GM19395 (cell line): ENCODE measurements around the gene GRAP.

Source experiments
- ATAC-seq: cut with Tn5 transposase; IDR thresholded peaks from one replicate; pipeline ENCODE4 v1.9.1; 2021; ENCODE audit warnings: mild to moderate bottlenecking, moderate library complexity; ENCODE audit not compliant: unreplicated experiment

GRAP gene

GRCh38 chr17:19019041-19019941 is 27.5 kb downstream of the GRAP start:
- no peak for ATAC-seq

GRCh38 chr17:19018600-19018950 is 28.2 kb downstream of the GRAP start:
- no peak for ATAC-seq

- no peak for ATAC-seq
Measured at GRCh38 chr17:19017804-19018599, 28.8 kb downstream of the GRAP start.

- ATAC-seq = no peak
Measured at GRCh38 chr17:19017401-19017800, 29.4 kb downstream of the GRAP start.

GRCh38 chr17:19016881-19017280 is 29.9 kb downstream of the GRAP start:
- ATAC-seq = no peak

- ATAC-seq = no peak
Measured at GRCh38 chr17:19016297-19016696, 30.5 kb downstream of the GRAP start.

GRCh38 chr17:19015428-19015827 is 31.3 kb downstream of the GRAP start:
- ATAC-seq = no peak

GRCh38 chr17:19014628-19015215 is 32.0 kb downstream of the GRAP start:
- ATAC-seq = no peak

GRCh38 chr17:19013806-19014627 is 32.7 kb downstream of the GRAP start:
- ATAC-seq = no peak

GRCh38 chr17:19013226-19013625 is 33.5 kb downstream of the GRAP start:
- ATAC-seq = no peak

- ATAC-seq = no peak
Measured at GRCh38 chr17:19012171-19013080, 34.3 kb downstream of the GRAP start.

- ATAC-seq = no peak
Measured at GRCh38 chr17:19011581-19011980, 35.2 kb downstream of the GRAP start.

GRCh38 chr17:19010729-19011505 is 35.8 kb downstream of the GRAP start:
- ATAC-seq = no peak

- no peak for ATAC-seq
Measured at GRCh38 chr17:19009970-19010369, 36.8 kb downstream of the GRAP start.

- no peak for ATAC-seq
Measured at GRCh38 chr17:19006698-19007097, 40.1 kb downstream of the GRAP start.

- no peak for ATAC-seq
Measured at GRCh38 chr17:19005789-19006430, 40.8 kb downstream of the GRAP start.

GRCh38 chr17:19005137-19005773 is 41.5 kb downstream of the GRAP start:
- ATAC-seq = no peak
